Left cardiac atrium (tissue), 4 donors: ENCODE results near the gene TRIM41. TPM values are rescaled to one million over a fixed set of nuclear protein-coding genes. Genes with fewer than 3 reads are reported as not detected.
A peak's percentile ranks its signal among the peaks of the same experiment; 100 is the strongest.
"Not testable (repeated sequence)": the region's sequence is repeated elsewhere in the genome, so short reads cannot be mapped to it uniquely, and the experiment has no call there.

Source experiments
- ATAC-seq, 2 donors: fragments of 200-7000 bp; cut with Tn5 transposase; one replicate each; pipeline ENCODE4 v1.9.1; 2020; ENCODE audit warnings: mild to moderate bottlenecking in 2 of 2, moderate library complexity in 2 of 2
- DNase-seq: peaks from one replicate; pipeline ENCODE4 v3.0.0-alpha.2; 2020
- intact Hi-C, 2 donors: fragments of 100-400 bp; cut with DNase I; formaldehyde crosslinking; loops; one replicate each; pipeline versions ENCODE4 v1.14.1 to v1.15.1; 2022 to 2023
- total RNA-seq, 2 donors: library from RNA; stranded (reverse); fragmentation: NEBNext Ultra II Directional; extraction: Animal tissue kit (Norgen Biotek cat#: 25700); gene quantifications; one replicate each; pipeline ENCODE4 v1.2.1, GENCODE V29; 2021
- donor health status: DM: no; HTN: yes; CAD: no.
- donor health status: DM: no; HTN: yes; CAD: no; lungs with severe emphysema.
- donor health status: DM: yes; HTN: yes; CAD: no.
- donor health status: Dilated cardiomyopathy.

Gene TRIM41
- total RNA-seq, 2 donors from 2014 or later: 17.1 to 19.1 TPM

DNA sequence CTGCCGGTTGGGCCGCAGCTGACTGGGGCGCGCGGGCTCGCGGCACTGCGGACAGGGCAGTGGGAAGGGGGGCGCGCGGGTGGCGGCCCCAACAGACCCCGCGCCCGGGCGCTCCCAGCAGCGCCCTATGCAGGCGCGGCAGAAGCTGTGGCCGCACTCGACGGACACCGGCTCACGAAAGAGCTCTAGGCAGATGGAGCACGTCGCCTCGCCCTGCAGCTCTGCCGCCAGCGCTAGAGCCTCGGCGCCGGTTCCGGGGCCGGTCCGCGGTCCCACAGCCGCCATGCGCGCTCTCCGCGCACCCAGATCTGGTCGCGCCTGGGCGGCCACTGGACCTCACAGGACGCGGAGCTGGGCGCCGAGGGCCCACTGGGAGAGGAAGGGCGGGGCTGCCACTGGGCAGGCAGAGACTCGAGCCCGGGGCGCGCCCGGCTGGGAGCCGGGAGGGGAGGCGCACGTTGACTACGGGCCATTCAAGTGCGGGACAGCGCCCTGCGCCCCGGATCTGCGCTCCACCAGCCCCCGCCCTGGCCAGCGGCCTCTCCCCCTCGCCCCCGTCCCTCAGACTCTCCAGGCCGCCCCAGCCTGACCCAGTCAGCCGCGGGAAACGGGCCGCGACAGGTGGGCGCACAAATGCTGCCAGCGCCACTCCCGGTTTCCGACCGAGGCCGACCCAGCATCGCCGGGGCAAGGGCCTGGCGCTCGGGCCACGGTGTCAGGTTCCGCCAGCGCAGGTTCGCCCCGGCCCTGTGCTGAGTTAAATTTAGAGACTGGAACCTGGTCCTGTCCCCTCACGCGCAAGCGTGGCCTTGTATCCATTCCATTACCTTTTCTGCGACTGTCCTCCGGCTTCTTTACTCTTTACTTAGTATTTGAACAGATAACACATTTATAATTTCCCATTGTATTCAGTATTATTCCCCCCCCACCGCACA lies 18.0 kb upstream of the TRIM41 start, which contains the start of gene TRIM7:
Gene TRIM7, minus strand, starts transcription at position 371 of the 935 bp plus-strand sequence. Its CDS starts 86 bp downstream, at position 285.
- DNase-seq: peak; percentile 71

DNA sequence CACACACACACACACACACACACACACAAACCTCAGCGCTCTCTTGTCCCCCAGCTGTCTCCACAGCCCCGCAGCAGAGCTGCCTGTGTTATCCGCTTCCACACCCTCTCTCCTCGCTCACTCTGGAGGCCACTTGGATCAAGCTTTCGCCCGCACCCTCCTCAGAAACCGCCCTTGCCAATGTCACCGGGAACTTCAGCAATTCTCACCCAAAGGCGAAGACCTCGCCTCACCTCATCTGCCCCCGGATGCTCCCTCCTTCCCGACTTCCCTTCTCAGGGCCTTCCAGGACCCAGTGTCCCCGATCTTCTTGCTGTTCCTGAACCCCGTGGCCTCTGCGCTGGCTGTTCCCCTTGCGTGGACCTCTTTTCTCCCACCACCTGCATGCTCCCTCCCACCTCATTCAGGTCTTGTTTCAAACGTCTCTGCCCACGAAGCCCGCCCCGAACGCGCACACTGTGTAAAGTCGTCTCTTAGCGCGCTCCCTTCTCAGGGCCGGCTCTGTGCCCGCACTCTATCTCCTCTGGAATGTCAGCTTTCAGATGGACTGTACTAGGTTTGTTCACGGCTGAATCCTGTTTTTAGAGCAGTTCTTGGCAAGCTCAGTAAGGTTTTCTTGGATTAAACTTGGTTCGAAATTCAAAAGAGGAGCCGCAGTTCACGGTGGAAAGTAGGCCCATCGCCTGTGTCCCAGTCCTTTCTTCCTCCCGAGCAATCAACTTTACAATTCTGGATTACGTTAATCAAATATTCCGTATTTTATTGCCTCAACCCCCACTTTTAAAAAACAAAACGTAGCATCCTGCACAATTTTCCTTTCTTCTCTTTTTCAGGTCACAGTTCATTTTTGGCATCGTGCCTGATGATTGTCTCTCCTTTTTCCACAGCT lies 17.1 kb upstream of the TRIM41 start:
- DNase-seq: peak; percentile 42
- ATAC-seq: peak; percentile 17 to 23
- intact Hi-C loops: loop anchor here in 1 of 2 donors (1.0 kb wide), 1 partner anchor 15 kb away; no protein-coding TSS in a partner anchor

More for the DNA sequence above, 18.0 kb upstream of the TRIM41 start, which contains the start of gene TRIM7:
- peak; percentile 15 to 39 for ATAC-seq
- intact Hi-C loops: no loop called here

DNA sequence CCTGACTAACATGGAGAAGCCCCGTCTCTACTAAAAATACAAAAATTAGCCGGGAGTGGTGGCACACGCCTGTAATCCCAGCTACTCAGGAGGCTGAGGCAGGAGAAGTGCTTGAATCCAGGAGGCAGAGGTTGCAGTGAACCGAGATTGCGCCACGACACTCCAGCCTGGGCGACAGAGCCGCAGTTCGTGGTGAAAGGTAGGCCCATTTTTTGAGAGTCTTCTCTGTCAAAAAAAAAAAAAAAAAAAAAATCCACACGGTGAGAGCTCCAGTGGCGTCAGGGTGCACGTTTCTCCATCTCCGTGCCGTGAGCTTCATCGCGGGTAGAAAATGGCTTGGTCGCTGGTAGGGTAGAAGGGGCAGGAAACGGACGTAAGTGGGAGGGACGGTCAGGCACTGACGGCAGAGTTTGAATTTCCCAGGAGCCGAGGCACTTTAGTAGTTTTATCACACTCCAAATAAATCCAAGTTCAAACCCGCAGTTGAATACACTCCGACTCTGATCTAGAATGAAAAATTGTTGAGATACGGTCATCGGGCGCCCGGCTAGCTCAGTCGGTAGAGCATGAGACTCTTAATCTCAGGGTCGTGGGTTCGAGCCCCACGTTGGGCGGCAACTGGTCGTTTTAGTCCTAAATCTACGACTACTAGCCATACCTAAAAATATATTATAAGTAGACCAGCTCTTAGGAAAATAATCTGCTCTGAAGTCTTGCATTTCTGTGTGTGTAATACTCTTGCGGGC lies 15.7 kb upstream of the TRIM41 start:
- ATAC-seq (peak; percentile 38 to 59), DNase-seq (peak; percentile 81)
- intact Hi-C loops: no loop called here

DNA sequence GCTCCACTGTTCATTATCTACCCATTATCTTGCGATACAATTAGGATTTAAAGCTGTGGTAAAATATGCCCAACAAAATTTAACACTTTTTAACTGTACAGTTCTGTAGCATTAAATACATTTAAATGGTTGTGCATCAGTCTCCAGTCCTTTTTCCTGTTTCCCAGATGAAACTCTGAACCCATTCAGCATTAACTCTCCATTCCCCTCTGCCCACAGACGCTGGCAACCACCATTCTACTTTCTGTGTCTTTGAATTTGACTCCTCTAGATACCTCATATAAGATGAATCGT lies 15.2 kb upstream of the TRIM41 start:
- intact Hi-C loops: no loop called here
- no peak for DNase-seq
- no peak for ATAC-seq

DNA sequence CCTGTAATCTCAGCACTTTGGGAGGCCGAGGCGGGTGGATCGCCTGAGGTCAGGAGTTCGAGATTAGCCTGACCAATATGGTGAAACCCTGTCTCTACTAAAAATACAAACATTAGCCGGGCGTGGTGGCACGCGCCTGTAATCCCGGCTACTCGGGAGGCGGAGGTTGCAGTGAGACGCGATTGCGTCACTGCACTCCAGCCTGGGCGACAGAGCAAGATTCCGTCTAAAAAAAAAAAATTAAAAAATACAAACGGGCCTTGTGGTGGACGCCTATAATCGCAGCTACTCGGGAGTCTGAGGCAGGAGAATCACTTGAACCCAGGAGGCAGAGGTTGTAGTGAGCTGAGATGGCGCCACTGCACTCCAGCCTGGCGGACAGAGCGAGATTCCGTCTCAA lies 14.1 kb upstream of the TRIM41 start:
- intact Hi-C loops, DNase-seq, ATAC-seq: not testable (repeated sequence)

DNA sequence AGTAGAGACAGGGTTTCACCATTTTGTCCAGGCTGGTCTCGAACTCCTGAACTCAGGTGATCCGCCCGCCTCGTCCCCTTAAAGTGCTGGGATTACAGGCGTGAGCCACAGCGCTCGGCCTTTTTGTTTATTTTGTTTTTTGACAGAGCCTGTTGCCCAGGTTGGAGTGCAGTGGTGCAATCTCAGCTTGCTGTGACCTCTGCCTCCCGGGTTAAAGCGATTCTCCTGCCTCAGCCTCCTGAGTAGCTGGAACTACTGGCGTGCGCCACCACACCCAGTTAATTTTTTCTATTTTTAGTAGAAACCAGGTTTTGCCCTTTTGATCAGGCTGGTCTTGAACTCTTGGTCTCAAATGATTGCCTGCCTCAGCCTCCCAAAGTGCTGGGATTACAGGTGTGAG lies 12.9 kb upstream of the TRIM41 start:
- intact Hi-C loops, DNase-seq, ATAC-seq: not testable (repeated sequence)

DNA sequence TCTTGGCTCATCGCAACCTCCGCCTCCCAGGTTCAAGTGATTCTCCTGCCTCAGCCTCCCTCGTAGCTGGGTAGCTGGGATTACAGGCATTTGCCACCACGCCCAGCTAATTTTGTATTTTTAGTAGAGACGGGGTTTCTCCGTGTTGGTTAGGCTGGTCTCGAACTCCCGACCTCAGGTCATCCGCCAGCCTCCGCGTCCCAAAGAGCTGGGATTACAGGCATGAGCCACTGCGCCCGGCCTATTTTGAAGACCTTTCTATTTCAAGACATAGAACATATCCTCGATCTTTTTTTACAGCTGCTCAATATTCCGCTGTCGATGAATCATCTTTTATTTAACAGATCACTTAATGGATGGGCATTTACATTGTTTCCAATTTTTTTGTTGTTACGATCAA lies 12.4 kb upstream of the TRIM41 start:
- ATAC-seq, DNase-seq, intact Hi-C loops: not testable (repeated sequence)

DNA sequence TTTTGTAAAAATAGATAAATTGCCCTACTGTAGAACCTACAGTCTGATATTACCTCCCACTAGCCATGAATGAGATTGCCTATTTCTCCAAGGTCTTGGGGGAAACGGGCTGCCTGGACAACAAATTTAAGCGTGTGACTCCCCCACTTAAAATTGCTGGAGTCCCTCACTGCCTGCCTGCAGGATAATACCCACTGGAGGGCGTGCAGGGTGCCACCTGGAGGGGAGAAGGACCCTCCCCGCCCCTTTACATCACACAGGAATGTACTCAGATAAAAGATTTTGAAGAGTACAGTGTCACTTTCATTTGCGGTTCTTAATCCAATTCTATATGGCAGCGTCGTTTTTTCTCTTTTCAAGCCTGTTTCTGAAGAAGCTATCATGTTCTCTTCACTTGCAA lies 11.9 kb upstream of the TRIM41 start:
- intact Hi-C loops: no loop called here
- ATAC-seq (no peak), DNase-seq (no peak)

DNA sequence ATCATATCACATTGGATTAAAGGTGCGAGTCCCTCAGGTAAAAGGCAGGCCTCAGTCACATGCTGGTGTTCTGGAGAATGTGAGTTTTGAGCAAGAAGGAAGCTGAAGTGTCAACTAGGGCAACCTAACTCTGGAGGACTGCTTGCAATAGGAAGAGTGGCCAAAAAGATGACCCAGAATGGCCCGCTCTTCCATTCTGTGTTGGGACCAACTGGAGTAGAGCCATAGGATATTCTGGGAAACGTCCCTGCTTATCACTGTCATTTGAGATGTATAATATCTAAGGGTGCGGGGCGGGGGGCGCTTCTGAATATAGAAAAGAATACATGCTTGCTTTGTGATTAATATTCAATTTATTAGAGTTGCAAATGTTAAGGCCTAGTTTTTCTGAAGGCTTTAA lies 11.0 kb upstream of the TRIM41 start:
- intact Hi-C loops: no loop called here
- no peak for DNase-seq
- ATAC-seq: peak in 1 of 2 donors; percentile 19

DNA sequence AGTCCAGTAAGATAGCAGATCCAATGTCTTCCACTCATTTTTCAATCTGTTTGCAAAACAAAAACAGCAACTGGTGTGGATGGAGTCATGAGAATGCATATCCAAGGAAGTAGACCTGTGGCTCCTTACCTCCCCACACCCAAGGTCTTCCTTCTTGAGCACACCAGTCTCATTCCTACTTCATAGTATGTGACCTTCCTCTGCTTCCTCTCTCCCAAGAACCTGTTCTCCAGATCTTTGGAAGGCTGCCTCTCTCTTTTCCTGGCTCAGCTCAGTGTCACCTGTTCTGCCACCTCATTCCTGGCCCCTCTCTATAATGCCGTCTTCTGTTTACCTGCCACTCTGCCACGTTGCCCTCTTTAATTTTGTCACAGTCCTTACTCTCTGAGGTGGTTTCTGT lies 10.1 kb upstream of the TRIM41 start:
- intact Hi-C loops: no loop called here
- ATAC-seq: no peak
- no peak for DNase-seq

DNA sequence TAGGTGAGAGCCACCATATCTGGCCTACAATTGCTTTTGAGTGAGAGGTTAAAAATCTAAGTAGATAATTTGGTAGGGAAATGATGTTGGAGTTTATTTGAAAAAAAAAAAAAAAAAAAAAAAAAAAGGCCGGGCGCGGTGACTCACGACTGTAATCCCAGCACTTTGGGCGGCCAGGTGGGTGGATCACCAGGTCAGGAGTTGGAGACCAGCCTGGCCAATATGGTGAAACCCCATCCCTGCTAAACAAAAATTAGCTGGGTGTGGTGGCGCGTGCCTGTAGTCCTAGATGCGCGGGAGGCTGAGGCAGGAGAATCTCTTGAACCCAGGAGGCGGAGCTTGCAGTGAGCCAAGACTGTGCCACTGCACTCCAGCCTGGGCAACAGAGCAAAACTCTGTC lies 8.8 kb upstream of the TRIM41 start:
- DNase-seq, intact Hi-C loops, ATAC-seq: not testable (repeated sequence)

DNA sequence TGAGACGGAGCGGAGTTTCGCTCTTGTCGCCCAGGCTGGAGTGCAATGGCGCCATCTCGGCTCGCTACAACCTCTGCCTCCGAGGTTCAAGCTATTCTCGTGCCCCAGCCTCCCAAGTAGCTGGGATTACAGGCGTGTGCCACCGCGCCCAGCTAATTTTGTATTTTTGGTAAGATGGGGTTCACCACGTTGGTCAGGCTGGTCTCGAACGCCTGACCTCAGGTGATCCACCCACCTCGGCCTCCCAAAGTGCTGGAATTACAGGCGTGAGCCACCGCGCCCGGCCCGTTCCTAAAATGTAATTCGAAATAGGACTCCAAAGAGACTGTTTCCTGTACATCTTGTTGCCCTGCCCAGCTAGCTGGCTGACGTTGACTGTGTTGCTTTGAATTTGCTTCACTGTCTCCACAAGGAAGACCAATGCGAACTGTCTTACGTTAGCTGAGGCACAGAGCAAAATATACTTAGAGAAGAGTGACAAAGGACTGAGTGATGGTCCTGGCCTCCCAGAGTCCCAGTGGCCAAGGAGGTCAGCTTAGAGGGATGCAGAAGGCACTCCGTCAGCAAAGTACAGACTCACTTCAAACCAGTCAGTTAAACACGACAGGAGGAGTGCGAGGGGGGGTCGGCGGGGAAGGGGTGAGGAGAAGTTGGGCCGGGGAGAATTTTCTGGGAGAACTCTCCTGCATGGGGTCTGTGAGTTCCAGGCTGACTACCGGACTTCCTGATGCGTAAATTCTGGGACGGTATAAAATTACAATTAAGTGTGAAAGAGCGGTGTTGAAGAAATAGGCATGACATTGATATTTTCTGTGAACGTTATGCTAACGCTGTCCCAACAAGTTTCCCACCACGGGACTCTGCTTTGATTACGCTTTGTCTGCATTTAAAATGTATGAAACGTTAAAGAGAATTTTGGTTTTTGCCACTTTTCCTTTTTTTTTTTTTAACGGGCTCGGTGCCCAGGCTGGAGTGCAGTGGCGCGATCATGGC lies 6.8 kb upstream of the TRIM41 start:
- intact Hi-C loops: no loop called here
- DNase-seq: no peak
- no peak for ATAC-seq

DNA sequence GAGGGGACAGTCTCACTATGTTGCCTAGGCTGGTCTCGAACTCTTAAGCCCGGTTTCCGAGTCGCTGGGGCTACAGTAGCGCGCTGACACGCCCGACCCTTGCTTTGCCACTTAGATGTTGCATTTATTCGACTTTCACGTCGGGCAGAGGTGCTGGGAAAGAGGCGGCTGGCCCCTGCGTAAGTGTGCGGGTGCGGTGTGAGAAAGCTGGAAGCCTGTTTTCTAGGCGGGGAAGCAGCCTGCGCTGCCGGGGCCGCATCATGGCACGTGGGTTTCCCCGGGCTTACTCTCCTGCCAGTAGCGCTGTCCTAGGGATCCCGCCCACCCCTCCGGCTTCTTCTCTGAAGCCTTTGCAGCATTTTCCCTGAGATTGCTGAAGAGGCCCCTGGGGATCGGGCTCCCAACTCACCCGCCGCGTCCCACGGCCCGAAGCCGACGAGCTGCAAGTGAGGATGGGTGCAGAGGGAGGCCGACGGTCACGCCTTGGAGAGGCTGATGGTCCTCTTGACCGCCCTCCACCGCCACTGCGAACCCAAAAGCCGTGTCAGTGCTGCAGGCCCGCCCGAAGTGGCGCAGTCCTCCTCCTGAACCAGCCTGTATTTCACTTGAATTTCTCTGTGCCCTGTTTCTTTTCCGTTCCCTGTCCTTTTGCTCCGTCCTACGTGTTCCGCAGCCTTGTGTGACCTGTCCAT lies 5.8 kb upstream of the TRIM41 start:
- DNase-seq: peak; percentile 61
- ATAC-seq: peak; percentile 31 to 45
- intact Hi-C loops: no loop called here

DNA sequence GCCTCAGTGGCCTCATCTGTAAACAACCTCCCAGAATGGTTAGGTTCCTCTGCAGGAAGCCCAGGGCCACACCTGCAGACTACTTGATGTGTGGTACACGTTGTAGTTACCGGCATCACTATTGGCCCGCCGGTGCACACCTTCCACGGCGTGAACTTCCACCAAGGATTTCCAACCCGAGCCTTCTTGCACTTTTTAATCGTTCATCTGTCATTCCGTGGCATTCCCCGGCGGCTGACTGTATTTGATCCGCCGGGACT lies 5.3 kb upstream of the TRIM41 start:
- intact Hi-C loops: no loop called here
- ATAC-seq (peak in 1 of 2 donors; percentile 1), DNase-seq (no peak)

DNA sequence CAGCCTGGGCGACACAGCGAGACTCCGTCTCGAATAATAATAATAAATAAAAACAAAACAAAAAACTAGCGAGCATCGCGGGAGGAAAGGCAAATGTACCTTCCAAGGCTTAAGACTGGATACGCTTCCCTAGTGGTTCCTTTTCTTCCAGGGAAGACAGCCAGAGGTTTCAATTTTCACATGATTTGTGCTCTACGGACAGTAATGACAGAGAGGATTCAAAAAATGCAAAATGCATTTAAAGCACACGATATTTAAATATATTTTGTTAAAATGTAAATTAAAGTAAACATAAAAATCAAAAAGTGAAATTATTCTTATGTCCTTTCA lies 4.3 kb upstream of the TRIM41 start:
- ATAC-seq: no peak
- no peak for DNase-seq
- intact Hi-C loops: no loop called here

DNA sequence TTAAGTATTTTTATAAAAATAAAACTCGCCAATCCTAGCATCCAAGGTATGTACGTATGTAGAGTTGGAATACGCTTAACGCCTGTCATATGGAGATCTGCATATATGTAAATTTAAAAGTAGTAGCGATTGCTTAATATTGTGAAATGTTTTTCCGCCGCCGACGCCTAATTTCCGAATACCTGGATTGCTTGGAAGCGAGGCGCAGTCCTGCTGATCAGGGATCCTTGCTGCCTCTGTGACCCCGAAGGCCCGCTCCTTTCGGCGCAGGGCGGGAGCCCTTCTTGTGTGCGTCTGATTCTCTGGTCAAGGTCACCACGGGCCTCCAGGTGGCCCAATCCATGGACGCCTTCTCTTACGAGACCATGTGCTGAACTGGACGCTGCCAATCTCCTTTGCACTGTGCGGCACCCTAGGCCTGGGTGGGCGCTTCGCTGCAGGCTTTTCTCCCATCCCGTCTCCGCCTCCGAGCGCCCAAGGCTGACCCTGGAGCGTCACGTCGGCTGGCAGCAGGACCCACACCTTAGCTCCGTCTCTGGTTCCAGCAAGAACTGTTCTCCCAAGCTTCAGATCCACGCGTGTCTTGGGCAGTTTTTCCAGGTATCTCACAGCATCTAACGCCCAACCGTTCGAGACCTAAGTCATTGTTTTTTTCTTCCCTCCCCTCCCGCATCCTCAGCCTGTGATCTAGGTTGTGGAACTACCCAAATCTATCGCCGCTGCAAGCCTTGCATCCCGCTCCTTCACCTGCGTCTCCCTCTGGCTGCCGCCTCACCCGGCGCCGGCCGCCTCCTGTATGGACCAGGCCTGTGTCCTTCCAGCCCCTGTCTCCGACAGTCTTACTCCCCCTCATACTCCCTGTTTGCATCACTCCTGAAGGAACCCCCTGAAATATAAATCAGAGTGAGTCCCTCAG lies 3.6 kb upstream of the TRIM41 start:
- DNase-seq: no peak
- intact Hi-C loops: no loop called here
- ATAC-seq: no peak

DNA sequence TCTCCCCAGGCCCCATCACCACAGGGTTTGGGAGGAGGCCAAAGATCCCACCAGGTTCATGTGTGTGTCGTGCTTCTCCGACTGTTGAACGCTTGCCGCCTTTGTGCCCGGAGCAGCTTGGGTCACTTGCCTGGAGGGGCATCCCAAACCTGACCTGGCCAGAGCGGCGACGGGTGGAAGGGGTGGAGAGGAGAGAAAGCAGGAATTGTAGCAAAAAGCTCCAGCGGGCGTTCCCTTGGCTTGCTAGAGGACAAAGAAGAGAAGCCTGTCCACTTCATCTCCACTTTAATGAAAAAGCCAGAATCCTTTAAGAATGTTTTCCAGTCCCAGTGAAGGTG lies 2.9 kb upstream of the TRIM41 start:
- intact Hi-C loops: no loop called here
- no peak for DNase-seq
- no peak for ATAC-seq
